Left lung (tissue), 10 donors: Measurements from ENCODE around the gene SECISBP2L. TPM values are rescaled to one million over a fixed set of nuclear protein-coding genes. Genes with fewer than 3 reads are reported as not detected.
A peak's percentile ranks its signal among the peaks of the same experiment; 100 is the strongest.

Source experiments
- ATAC-seq: fragments of 200-7000 bp; cut with Tn5 transposase; one replicate; pipeline ENCODE4 v1.9.1; 2020; ENCODE audit warnings: moderate library complexity
- DNase-seq, 4 donors: peaks; one replicate each; pipeline ENCODE4 v3.0.0-alpha.2; 2013 to 2020
- H3K27ac ChIP-seq, 2 donors: fragments of 200-600 bp; sonication (generic) in 1 of 2; one replicate each; pipeline versions ENCODE4 v1.5.0 to v1.8.0; 2020 to 2021
- H3K27me3 ChIP-seq, 2 donors: fragments of 200-600 bp; sonication (generic) in 1 of 2; one replicate each; pipeline versions ENCODE4 v1.5.0 to v1.8.0; 2020 to 2021
- H3K36me3 ChIP-seq, 2 donors: fragments of 200-600 bp; sonication (generic) in 1 of 2; one replicate each; pipeline versions ENCODE4 v1.5.0 to v1.8.0; 2020 to 2021
- H3K4me1 ChIP-seq, 2 donors: fragments of 200-600 bp; one replicate each; pipeline ENCODE4 v1.8.0; 2021
- H3K4me3 ChIP-seq, 2 donors: fragments of 200-600 bp; sonication (generic) in 1 of 2; one replicate each; pipeline versions ENCODE4 v1.5.0 to v1.8.0; 2020 to 2021; ENCODE audit warnings: mild to moderate bottlenecking in 1 of 2
- H3K9me3 ChIP-seq, 2 donors: fragments of 200-600 bp; sonication (generic) in 1 of 2; one replicate each; pipeline versions ENCODE4 v1.5.0 to v1.8.0; 2020 to 2021
- CTCF ChIP-seq, 2 donors: fragments of 200-600 bp; sonication (generic) in 1 of 2; IDR thresholded peaks; one replicate each; pipeline versions ENCODE4 v1.5.0 to v1.8.0; 2021; ENCODE audit warnings: antibody characterized with exemption in 2 of 2
- intact Hi-C, 2 donors: fragments of 100-400 bp; cut with DNase I; formaldehyde crosslinking; loops; one replicate each; pipeline versions ENCODE4 v1.11.2 to v1.14.2; 2022
- polyA plus RNA-seq, 6 donors: library from polyadenylated mRNA; unstranded; fragments of 120-200 nt; gene quantifications; one replicate each; pipeline ENCODE4 v1.2.1, GENCODE V29; 2013; ENCODE audit not compliant: insufficient read length in 6 of 6
- total RNA-seq, 2 donors: library from RNA; stranded (reverse); fragmentation: NEBNext Ultra II Directional; extraction: Animal tissue kit (Norgen Biotek cat#: 25700); gene quantifications; one replicate each; pipeline ENCODE4 v1.2.1, GENCODE V29; 2021
- donor health status: DM: no; HTN: yes; CAD: no.
- donor health status: DM: no; HTN: no; CAD: no.

The SECISBP2L gene
- total and polyA plus RNA-seq, 8 donors: 69.6 to 106 (median 76.7) TPM

GRCh38 chr15:49085696-49086459, 39.6 kb upstream of the SECISBP2L start:
- ATAC-seq: peak; percentile 43
- Histone ChIP-seq H3K36me3 (no peaks in the 10 kb centered on the region), H3K27me3 (no peaks in the 10 kb centered on the region), H3K4me1 (no peaks in the 10 kb centered on the region), H3K27ac (peak overlapping the region in 1 of 2 donors; percentile 71), H3K9me3 (no peaks in the 10 kb centered on the region), H3K4me3 (no peak overlapping the region)
- peak in 2 of 4 donors; percentile 3 to 13 for DNase-seq
- TF ChIP-seq CTCF (IDR thresholded peaks at IDR 0.05): no peak
- intact Hi-C loops: no loop called here

- intact Hi-C loops: no loop called here
- H3K4me3 ChIP-seq: no peak overlapping the region
- no peaks in the 10 kb centered on the region for H3K27me3 ChIP-seq
- no peaks in the 10 kb centered on the region for H3K36me3 ChIP-seq
- H3K27ac ChIP-seq: peak overlapping the region; percentile 60 to 71
- no peaks in the 10 kb centered on the region for H3K9me3 ChIP-seq
- DNase-seq: no peak
- no peaks in the 10 kb centered on the region for H3K4me1 ChIP-seq
- ATAC-seq: peak; percentile 81
- no peak for TF ChIP-seq CTCF (IDR thresholded peaks at IDR 0.05)
Measured at GRCh38 chr15:49084285-49084570, 38.0 kb upstream of the SECISBP2L start.

DNA sequence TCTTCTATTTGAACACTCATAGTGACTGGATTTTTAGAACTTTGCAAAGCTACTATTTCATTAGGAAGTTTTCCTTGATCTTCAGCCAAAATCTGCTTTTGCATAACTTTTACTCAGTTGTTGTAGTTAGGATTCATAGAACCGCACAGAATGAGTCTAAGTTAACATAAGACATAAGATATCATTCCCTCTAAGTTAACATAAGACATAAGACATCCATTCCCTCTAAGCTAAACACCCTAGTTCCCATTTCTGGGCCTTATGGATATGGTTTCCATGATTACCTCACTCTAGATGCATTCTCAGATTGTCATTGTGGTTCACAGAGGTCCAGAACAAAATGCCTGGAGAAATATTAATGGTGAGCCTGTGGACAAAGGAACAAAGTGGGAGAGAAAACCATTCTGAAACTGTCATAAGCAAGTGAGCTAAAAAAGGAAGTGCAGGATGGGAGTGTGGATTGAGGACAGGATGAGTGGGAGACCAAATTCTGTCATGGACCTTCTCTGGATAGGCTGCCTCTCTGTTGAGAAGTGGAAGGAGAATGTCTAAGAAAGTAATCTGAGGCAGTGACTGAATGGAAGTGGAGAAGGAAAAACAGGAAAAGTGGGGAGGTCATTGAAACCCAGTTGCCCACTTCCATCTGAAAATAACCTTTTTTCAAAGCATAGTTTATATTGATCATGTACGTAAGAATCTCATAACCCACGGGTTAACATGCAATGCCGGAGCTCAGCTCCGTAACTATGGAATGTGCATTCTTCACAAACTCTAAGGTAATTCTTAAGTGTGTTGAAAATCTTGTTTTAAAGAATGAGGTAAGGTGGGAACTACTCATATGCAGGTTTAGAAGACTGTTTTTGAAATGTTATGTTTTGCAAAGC, 37.4 kb upstream of the SECISBP2L start:
- intact Hi-C loops: no loop called here
- Histone ChIP-seq H3K27me3 (no peaks in the 10 kb centered on the region), H3K9me3 (no peaks in the 10 kb centered on the region), H3K4me1 (no peaks in the 10 kb centered on the region), H3K4me3 (no peak overlapping the region), H3K36me3 (no peaks in the 10 kb centered on the region), H3K27ac (peak overlapping the region; percentile 60 to 71)
- peak in 2 of 4 donors; percentile 9 to 28 for DNase-seq
- ATAC-seq: peak; percentile 73
- TF ChIP-seq CTCF (IDR thresholded peaks at IDR 0.05): no peak

DNA sequence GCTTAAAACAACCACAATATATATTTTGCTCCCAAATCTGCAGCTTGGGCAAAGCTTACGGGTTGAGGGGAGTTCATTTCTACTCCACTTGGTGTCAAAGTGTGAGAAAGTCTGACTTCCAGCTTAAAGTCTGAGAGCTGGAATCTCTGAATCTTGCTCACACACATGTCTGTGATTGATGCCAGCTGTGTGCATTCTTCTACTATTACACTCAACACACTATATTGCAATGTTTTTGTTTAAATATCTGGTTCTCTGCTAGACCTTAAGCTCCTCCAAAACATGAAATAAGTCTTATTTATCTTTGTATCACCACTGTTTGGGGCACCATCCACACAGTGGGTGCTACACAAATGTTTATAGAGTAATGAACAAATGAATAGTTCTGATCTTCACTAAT, 36.7 kb upstream of the SECISBP2L start:
- Histone ChIP-seq H3K4me3 (no peak overlapping the region), H3K4me1 (no peaks in the 10 kb centered on the region), H3K27ac (peak overlapping the region; percentile 60 to 71), H3K27me3 (no peaks in the 10 kb centered on the region), H3K9me3 (no peaks in the 10 kb centered on the region), H3K36me3 (no peaks in the 10 kb centered on the region)
- TF ChIP-seq CTCF (IDR thresholded peaks at IDR 0.05): no peak
- DNase-seq (peak in 2 of 4 donors; percentile 62 to 73), ATAC-seq (no peak)
- intact Hi-C loops: no loop called here

DNA sequence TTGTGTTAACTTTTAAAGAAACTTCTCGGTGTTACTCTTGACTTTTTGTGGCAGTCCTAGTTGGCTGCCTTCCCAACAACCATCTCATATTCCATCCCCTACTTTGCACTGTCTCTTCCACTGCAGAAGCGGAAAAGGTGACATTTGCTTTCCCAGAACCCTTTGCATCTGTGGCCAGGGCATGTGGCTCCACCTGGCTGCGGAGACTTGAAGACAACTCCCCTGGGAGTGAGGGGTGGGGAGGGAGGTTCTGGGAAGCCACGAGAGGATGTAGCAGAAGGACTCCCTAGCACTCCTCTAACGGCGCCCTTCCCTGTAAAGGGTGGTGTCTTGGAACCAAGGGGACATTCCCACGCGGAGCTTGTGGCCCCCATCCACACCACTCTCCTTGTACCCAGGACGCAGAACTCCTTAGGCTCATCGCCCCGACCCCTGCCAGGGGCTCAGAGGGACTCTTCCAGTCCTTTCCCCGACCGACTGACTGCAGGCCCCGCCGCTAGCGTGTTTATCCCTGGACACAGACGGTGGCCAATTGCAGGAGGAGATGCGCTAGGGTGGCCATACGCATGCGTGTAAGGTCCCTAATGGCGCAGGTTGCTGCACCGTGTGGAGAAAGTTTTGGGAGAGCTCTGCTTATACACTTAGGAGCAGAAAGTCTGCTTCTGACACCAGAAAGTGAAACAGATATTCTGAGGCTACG, 33.2 kb upstream of the SECISBP2L start:
- Histone ChIP-seq H3K9me3 (no peaks in the 10 kb centered on the region), H3K27me3 (no peaks in the 10 kb centered on the region), H3K4me1 (no peaks in the 10 kb centered on the region), H3K27ac (no peak overlapping the region), H3K36me3 (no peaks in the 10 kb centered on the region), H3K4me3 (no peak overlapping the region)
- ATAC-seq (no peak), DNase-seq (peak in 1 of 4 donors; percentile 51)
- TF ChIP-seq CTCF (IDR thresholded peaks at IDR 0.05): no peak
- intact Hi-C loops: no loop called here
